Smooth muscle cell (in vitro differentiated cells): Measurements from ENCODE around the gene OSBPL2. TPM values are rescaled to one million over a fixed set of nuclear protein-coding genes. Genes with fewer than 3 reads are reported as not detected.

Experiments used
- DNase-seq: peaks from one replicate; lab custom pipeline; 2025; ENCODE audit not compliant: unreplicated experiment; lab: John Stamatoyannopoulos, UW
- H2AFZ ChIP-seq: fragments of 200-600 bp; sonication (generic); 2 replicates; pipeline ENCODE4 v1.6.0; 2016; ENCODE audit warnings: antibody characterized with exemption, low read depth, mild to moderate bottlenecking
- H3F3A ChIP-seq: fragments of 200-600 bp; sonication (generic); 2 replicates; pipeline ENCODE4 v1.6.0; 2017; ENCODE audit warnings: antibody characterized with exemption, low read depth
- H3K27ac ChIP-seq: fragments of 200-600 bp; sonication (generic); 2 replicates; pipeline ENCODE4 v1.5.1; 2016; ENCODE audit warnings: low read depth, mild to moderate bottlenecking
- H3K27me3 ChIP-seq: fragments of 200-600 bp; sonication (generic); 2 replicates; pipeline ENCODE4 v1.6.1; 2016; ENCODE audit warnings: low read depth, mild to moderate bottlenecking
- H3K36me3 ChIP-seq: fragments of 200-600 bp; sonication (generic); 2 replicates; pipeline ENCODE4 v1.5.1; 2016; ENCODE audit warnings: low read depth
- H3K4me1 ChIP-seq: fragments of 200-600 bp; sonication (generic); 2 replicates; pipeline ENCODE4 v1.5.1; 2016; ENCODE audit warnings: low read depth
- H3K4me2 ChIP-seq: fragments of 200-600 bp; sonication (generic); 2 replicates; pipeline ENCODE4 v1.6.0; 2016; ENCODE audit warnings: mild to moderate bottlenecking
- H3K4me3 ChIP-seq: fragments of 200-600 bp; sonication (generic); 2 replicates; pipeline ENCODE4 v1.5.1; 2016; ENCODE audit warnings: mild to moderate bottlenecking
- H3K79me2 ChIP-seq: fragments of 200-600 bp; sonication (generic); 2 replicates; pipeline ENCODE4 v1.6.0; 2016; ENCODE audit warnings: low read depth, mild to moderate bottlenecking
- H3K9ac ChIP-seq: fragments of 200-600 bp; sonication (generic); 2 replicates; pipeline ENCODE4 v1.6.0; 2016; ENCODE audit warnings: low read depth
- H3K9me3 ChIP-seq: fragments of 200-600 bp; sonication (generic); replicated peaks from 2 replicates; pipeline ENCODE4 v1.5.1; 2016; ENCODE audit warnings: low read depth
- H4K20me1 ChIP-seq: fragments of 200-600 bp; sonication (generic); 2 replicates; pipeline ENCODE4 v1.6.0; 2016; ENCODE audit warnings: low read depth
- CTCF ChIP-seq: fragments of 200-600 bp; sonication (generic); IDR thresholded peaks from 2 replicates; pipeline ENCODE4 v1.5.1; 2017; ENCODE audit warnings: borderline replicate concordance, mild to moderate bottlenecking, antibody characterized with exemption; ENCODE audit not compliant: insufficient read depth, poor library complexity, severe bottlenecking
- WGBS: methylation state at CpG from one replicate; pipeline ENCODE4 v1.1.7; 2016; ENCODE audit warnings: low lambda C conversion rate; 5-methylcytosine and 5-hydroxymethylcytosine counted together
- polyA plus RNA-seq: library from polyadenylated mRNA; unstranded; fragments of >200 nt; fragmentation: Nextera tagmentation; extraction: Ambion mirVana; gene quantifications from 2 replicates; pipeline ENCODE4 v1.2.1, GENCODE V29; 2016
- total RNA-seq: library from RNA; depleted of rRNA; stranded (reverse); fragments of >200 nt; gene quantifications from 2 replicates; pipeline ENCODE4 v1.2.3, GENCODE V29; 2014

The OSBPL2 gene
- total and polyA plus RNA-seq, 2 experiments from 2014 or later = 34.3 to 37.0 TPM

GRCh38 chr20:62328684-62329388, 90.5 kb downstream of the OSBPL2 start:
- H3K4me3 ChIP-seq = no peak overlapping the region

GRCh38 chr20:62329389-62330377, 91.4 kb downstream of the OSBPL2 start:
- Histone ChIP-seq H2AFZ (no peak overlapping the region), H3K36me3 (no peaks in the 10 kb centered on the region), H3K27me3 (no peaks in the 10 kb centered on the region), H3F3A (no peaks in the 10 kb centered on the region), H3K79me2 (no peaks in the 10 kb centered on the region), H3K4me1 (no peaks in the 10 kb centered on the region), H3K4me3 (no peak overlapping the region), H3K27ac (no peak overlapping the region), H3K4me2 (no peak overlapping the region), H3K9ac (no peak overlapping the region), H3K9me3 (no peaks in the 10 kb centered on the region), H4K20me1 (no peaks in the 10 kb centered on the region)
- DNase-seq = no peak
- no peak for TF ChIP-seq CTCF
- 95% methylated on average over 37 of the region's 37 CpGs for WGBS

More at GRCh38 chr20:62328684-62329388, 90.5 kb downstream of the OSBPL2 start:
- Histone ChIP-seq H3K79me2 (no peaks in the 10 kb centered on the region), H3K36me3 (no peaks in the 10 kb centered on the region), H3K9ac (no peak overlapping the region), H3K27me3 (no peaks in the 10 kb centered on the region), H3K27ac (no peak overlapping the region), H3K4me2 (no peak overlapping the region), H3K9me3 (no peaks in the 10 kb centered on the region), H3K4me1 (no peaks in the 10 kb centered on the region), H4K20me1 (no peaks in the 10 kb centered on the region), H3F3A (no peaks in the 10 kb centered on the region), H2AFZ (no peak overlapping the region)
- WGBS = 97% methylated on average over 25 of the region's 26 CpGs
- no peak for DNase-seq
- TF ChIP-seq CTCF = no peak

GRCh38 chr20:62330576-62331317, 92.4 kb downstream of the OSBPL2 start:
- WGBS = 94% methylated on average over 41 of the region's 46 CpGs
- TF ChIP-seq CTCF = no peak
- H3K4me2 ChIP-seq = no peak overlapping the region
- no peak overlapping the region for H3K27ac ChIP-seq
- no peaks in the 10 kb centered on the region for H3K27me3 ChIP-seq
- H4K20me1 ChIP-seq = no peaks in the 10 kb centered on the region
- H2AFZ ChIP-seq = no peak overlapping the region
- no peaks in the 10 kb centered on the region for H3K79me2 ChIP-seq
- no peaks in the 10 kb centered on the region for H3K4me1 ChIP-seq
- no peaks in the 10 kb centered on the region for H3K36me3 ChIP-seq
- no peak overlapping the region for H3K9ac ChIP-seq
- H3K4me3 ChIP-seq = no peak overlapping the region
- DNase-seq = no peak
- H3K9me3 ChIP-seq = no peaks in the 10 kb centered on the region
- H3F3A ChIP-seq = no peaks in the 10 kb centered on the region
